Smooth muscle cell (in vitro differentiated cells): ENCODE measurements around the gene NOD1. TPM values are rescaled to one million over a fixed set of nuclear protein-coding genes. Genes with fewer than 3 reads are reported as not detected.
A peak's percentile ranks its signal among the peaks of the same experiment; 100 is the strongest.

Experiments
- DNase-seq: peaks from one replicate; lab custom pipeline; 2025; ENCODE audit not compliant: unreplicated experiment; lab: John Stamatoyannopoulos, UW
- H2AFZ ChIP-seq: fragments of 200-600 bp; sonication (generic); 2 replicates; pipeline ENCODE4 v1.6.0; 2016; ENCODE audit warnings: antibody characterized with exemption, low read depth, mild to moderate bottlenecking
- H3F3A ChIP-seq: fragments of 200-600 bp; sonication (generic); 2 replicates; pipeline ENCODE4 v1.6.0; 2017; ENCODE audit warnings: antibody characterized with exemption, low read depth
- H3K27ac ChIP-seq: fragments of 200-600 bp; sonication (generic); 2 replicates; pipeline ENCODE4 v1.5.1; 2016; ENCODE audit warnings: low read depth, mild to moderate bottlenecking
- H3K27me3 ChIP-seq: fragments of 200-600 bp; sonication (generic); 2 replicates; pipeline ENCODE4 v1.6.1; 2016; ENCODE audit warnings: low read depth, mild to moderate bottlenecking
- H3K36me3 ChIP-seq: fragments of 200-600 bp; sonication (generic); 2 replicates; pipeline ENCODE4 v1.5.1; 2016; ENCODE audit warnings: low read depth
- H3K4me1 ChIP-seq: fragments of 200-600 bp; sonication (generic); 2 replicates; pipeline ENCODE4 v1.5.1; 2016; ENCODE audit warnings: low read depth
- H3K4me2 ChIP-seq: fragments of 200-600 bp; sonication (generic); 2 replicates; pipeline ENCODE4 v1.6.0; 2016; ENCODE audit warnings: mild to moderate bottlenecking
- H3K4me3 ChIP-seq: fragments of 200-600 bp; sonication (generic); 2 replicates; pipeline ENCODE4 v1.5.1; 2016; ENCODE audit warnings: mild to moderate bottlenecking
- H3K79me2 ChIP-seq: fragments of 200-600 bp; sonication (generic); 2 replicates; pipeline ENCODE4 v1.6.0; 2016; ENCODE audit warnings: low read depth, mild to moderate bottlenecking
- H3K9ac ChIP-seq: fragments of 200-600 bp; sonication (generic); 2 replicates; pipeline ENCODE4 v1.6.0; 2016; ENCODE audit warnings: low read depth
- H3K9me3 ChIP-seq: fragments of 200-600 bp; sonication (generic); replicated peaks from 2 replicates; pipeline ENCODE4 v1.5.1; 2016; ENCODE audit warnings: low read depth
- H4K20me1 ChIP-seq: fragments of 200-600 bp; sonication (generic); 2 replicates; pipeline ENCODE4 v1.6.0; 2016; ENCODE audit warnings: low read depth
- CTCF ChIP-seq: fragments of 200-600 bp; sonication (generic); IDR thresholded peaks from 2 replicates; pipeline ENCODE4 v1.5.1; 2017; ENCODE audit warnings: borderline replicate concordance, mild to moderate bottlenecking, antibody characterized with exemption; ENCODE audit not compliant: insufficient read depth, poor library complexity, severe bottlenecking
- WGBS: methylation state at CpG from one replicate; pipeline ENCODE4 v1.1.7; 2016; ENCODE audit warnings: low lambda C conversion rate; 5-methylcytosine and 5-hydroxymethylcytosine counted together
- polyA plus RNA-seq: library from polyadenylated mRNA; unstranded; fragments of >200 nt; fragmentation: Nextera tagmentation; extraction: Ambion mirVana; gene quantifications from 2 replicates; pipeline ENCODE4 v1.2.1, GENCODE V29; 2016
- total RNA-seq: library from RNA; depleted of rRNA; stranded (reverse); fragments of >200 nt; gene quantifications from 2 replicates; pipeline ENCODE4 v1.2.3, GENCODE V29; 2014

Gene NOD1
- total and polyA plus RNA-seq, 2 experiments from 2014 or later = 8.6 to 10.5 TPM

GRCh38 chr7:30465811-30466180, 12.8 kb downstream of the NOD1 start:
- Histone ChIP-seq H3K79me2 (peaks cover 31% of the 10 kb centered on the region), H3K27ac (peak overlapping the region; percentile 56), H3K9ac (no peak overlapping the region), H3K9me3 (no peaks in the 10 kb centered on the region), H2AFZ (no peak overlapping the region), H3K36me3 (no peaks in the 10 kb centered on the region), H3K4me2 (peak overlapping the region; percentile 53), H3K4me1 (peaks cover 15% of the 10 kb centered on the region), H4K20me1 (no peaks in the 10 kb centered on the region), H3F3A (peaks cover 32% of the 10 kb centered on the region), H3K27me3 (no peaks in the 10 kb centered on the region), H3K4me3 (no peak overlapping the region)
- DNase-seq = no peak
- no peak for TF ChIP-seq CTCF
- WGBS = 54% methylated on average over 2 of the region's 2 CpGs

GRCh38 chr7:30465046-30465810, 13.4 kb downstream of the NOD1 start:
- H3K9me3 ChIP-seq = no peaks in the 10 kb centered on the region
- peaks cover 28% of the 10 kb centered on the region for H3F3A ChIP-seq
- H3K4me1 ChIP-seq = peaks cover 17% of the 10 kb centered on the region
- no peaks in the 10 kb centered on the region for H3K27me3 ChIP-seq
- no peak overlapping the region for H2AFZ ChIP-seq
- H3K36me3 ChIP-seq = no peaks in the 10 kb centered on the region
- peak overlapping the region; percentile 56 for H3K27ac ChIP-seq
- peak overlapping the region; percentile 53 for H3K4me2 ChIP-seq
- peaks cover 31% of the 10 kb centered on the region for H3K79me2 ChIP-seq
- no peaks in the 10 kb centered on the region for H4K20me1 ChIP-seq
- no peak overlapping the region for H3K9ac ChIP-seq
- no peak for TF ChIP-seq CTCF
- WGBS = 95% methylated on average over 5 of the region's 5 CpGs
- DNase-seq = no peak
- no peak overlapping the region for H3K4me3 ChIP-seq

GRCh38 chr7:30464231-30464671, 14.3 kb downstream of the NOD1 start:
- no peak overlapping the region for H3K4me3 ChIP-seq
- H3K9ac ChIP-seq = no peak overlapping the region
- peaks cover 28% of the 10 kb centered on the region for H3F3A ChIP-seq
- no peak overlapping the region for H3K4me2 ChIP-seq
- H3K27ac ChIP-seq = peak overlapping the region; percentile 9
- H3K79me2 ChIP-seq = peaks cover 31% of the 10 kb centered on the region
- no peaks in the 10 kb centered on the region for H3K36me3 ChIP-seq
- WGBS = 62% methylated on average over 5 of the region's 5 CpGs
- no peak overlapping the region for H2AFZ ChIP-seq
- H4K20me1 ChIP-seq = no peaks in the 10 kb centered on the region
- H3K27me3 ChIP-seq = no peaks in the 10 kb centered on the region
- peaks cover 18% of the 10 kb centered on the region for H3K4me1 ChIP-seq
- H3K9me3 ChIP-seq = no peaks in the 10 kb centered on the region
- no peak for TF ChIP-seq CTCF
- DNase-seq = no peak
